Colon (tissue), 2 donors: ENCODE measurements around the gene SFXN1.
"Not testable (repeated sequence)": the region's sequence is repeated elsewhere in the genome, so short reads cannot be mapped to it uniquely, and the experiment has no call there.

ENCODE experiments used
- FAIRE-seq: peaks from 2 replicates; lab custom pipeline; 2012; peaks lifted over from hg19 to GRCh38; lab: Jason Lieb, UNC
- donor health status: control.
- donor health status: control.

SFXN1 gene

GRCh38 chr5:175494264-175495183, 16.2 kb downstream of the SFXN1 start:
- FAIRE-seq, result no peak

GRCh38 chr5:175501759-175502158, 23.4 kb downstream of the SFXN1 start:
- no peak for FAIRE-seq

- FAIRE-seq, result not testable (repeated sequence)
Measured at GRCh38 chr5:175507671-175508070, 29.3 kb downstream of the SFXN1 start.

GRCh38 chr5:175508896-175509295, 30.5 kb downstream of the SFXN1 start:
- FAIRE-seq, result no peak

- FAIRE-seq, result no peak
Measured at GRCh38 chr5:175513297-175513696, 34.9 kb downstream of the SFXN1 start.

GRCh38 chr5:175513726-175514125, 35.4 kb downstream of the SFXN1 start:
- no peak for FAIRE-seq

GRCh38 chr5:175516933-175517823, 38.8 kb downstream of the SFXN1 start:
- FAIRE-seq, result no peak

- FAIRE-seq, result no peak
Measured at GRCh38 chr5:175517824-175518450, 39.6 kb downstream of the SFXN1 start.

GRCh38 chr5:175519006-175519405, 40.6 kb downstream of the SFXN1 start:
- no peak for FAIRE-seq

GRCh38 chr5:175520321-175520720, 42.0 kb downstream of the SFXN1 start:
- FAIRE-seq, result no peak

GRCh38 chr5:175520873-175521272, 42.5 kb downstream of the SFXN1 start:
- FAIRE-seq, result no peak

GRCh38 chr5:175521313-175521833, 43.0 kb downstream of the SFXN1 start:
- no peak for FAIRE-seq

- FAIRE-seq, result no peak
Measured at GRCh38 chr5:175523292-175523691, 44.9 kb downstream of the SFXN1 start.

- no peak for FAIRE-seq
Measured at GRCh38 chr5:175524211-175524610, 45.9 kb downstream of the SFXN1 start.

GRCh38 chr5:175526691-175527090, 48.3 kb downstream of the SFXN1 start:
- no peak for FAIRE-seq

- FAIRE-seq, result no peak
Measured at GRCh38 chr5:175531361-175531760, 53.0 kb downstream of the SFXN1 start.

- no peak for FAIRE-seq
Measured at GRCh38 chr5:175534070-175534932, 55.9 kb downstream of the SFXN1 start.

- FAIRE-seq, result not testable (repeated sequence)
Measured at GRCh38 chr5:175535331-175535730, 57.0 kb downstream of the SFXN1 start.

- no peak for FAIRE-seq
Measured at GRCh38 chr5:175535796-175536195, 57.4 kb downstream of the SFXN1 start.

- no peak for FAIRE-seq
Measured at GRCh38 chr5:175538576-175538975, 60.2 kb downstream of the SFXN1 start.

GRCh38 chr5:175539936-175540335, 61.6 kb downstream of the SFXN1 start:
- FAIRE-seq, result no peak
